H9 (cell line): ENCODE results near the gene LRCH1. TPM values are rescaled to one million over a fixed set of nuclear protein-coding genes. Genes with fewer than 3 reads are reported as not detected.

Experiments used
- DNase-seq: peaks from one replicate; pipeline ENCODE4 v3.0.0-alpha.2; 2017
- H2AFZ ChIP-seq: one replicate; pipeline ENCODE4 v1.6.1; 2013; ENCODE audit warnings: mild to moderate bottlenecking, low read length, control low read depth, moderate library complexity
- H2AK5ac ChIP-seq: 2 replicates; pipeline ENCODE4 v1.6.1; 2013; ENCODE audit warnings: low read length, control low read depth, mixed read lengths; ENCODE audit not compliant: insufficient read length
- H2BK120ac ChIP-seq: one replicate; pipeline ENCODE4 v1.6.1; 2013; ENCODE audit warnings: low read depth, mild to moderate bottlenecking, low read length, control low read depth, inconsistent platforms; ENCODE audit not compliant: poor library complexity, severe bottlenecking
- H2BK12ac ChIP-seq: 2 replicates; pipeline ENCODE4 v1.6.1; 2013; ENCODE audit warnings: low read length, control low read depth, mixed read lengths, low read depth; ENCODE audit not compliant: insufficient read length
- H2BK15ac ChIP-seq: 2 replicates; pipeline ENCODE4 v1.6.1; 2013; ENCODE audit warnings: low read depth, low read length, control low read depth
- H2BK20ac ChIP-seq: one replicate; pipeline ENCODE4 v1.6.1; 2013; ENCODE audit warnings: low read depth, mild to moderate bottlenecking, low read length, control low read depth, inconsistent platforms; ENCODE audit not compliant: poor library complexity, severe bottlenecking
- H2BK5ac ChIP-seq: 2 replicates; pipeline ENCODE4 v1.6.1; 2013; ENCODE audit warnings: low read length, control low read depth, mixed read lengths; ENCODE audit not compliant: insufficient read length
- H3K14ac ChIP-seq: 2 replicates; pipeline ENCODE4 v1.6.1; 2013; ENCODE audit warnings: low read length, control low read depth; ENCODE audit not compliant: insufficient read depth
- H3K18ac ChIP-seq: 2 replicates; pipeline ENCODE4 v1.6.1; 2013; ENCODE audit warnings: low read depth, mild to moderate bottlenecking, mixed read lengths, low read length, control low read depth; ENCODE audit not compliant: insufficient read length
- H3K23ac ChIP-seq: 2 replicates; pipeline ENCODE4 v1.6.1; 2013; ENCODE audit warnings: low read length, control low read depth, mixed read lengths, low read depth; ENCODE audit not compliant: insufficient read length
- H3K23me2 ChIP-seq: 2 replicates; pipeline ENCODE4 v1.6.1; 2013; ENCODE audit warnings: low read depth, mild to moderate bottlenecking, mixed read lengths, low read length, control low read depth; ENCODE audit not compliant: insufficient read length, poor library complexity, severe bottlenecking
- H3K27ac ChIP-seq: 2 replicates; pipeline ENCODE4 v1.5.1; 2013; ENCODE audit warnings: low read length, control low read depth, mixed read lengths, low read depth; ENCODE audit not compliant: insufficient read length
- H3K27me3 ChIP-seq: 2 replicates; pipeline ENCODE4 v1.6.1; 2013; ENCODE audit warnings: low read length, control low read depth, inconsistent platforms; ENCODE audit not compliant: insufficient read depth
- H3K4ac ChIP-seq: 2 replicates; pipeline ENCODE4 v1.6.1; 2013; ENCODE audit warnings: low read depth, mild to moderate bottlenecking, control low read depth, inconsistent platforms, low read length, moderate library complexity
- H3K4me1 ChIP-seq: 2 replicates; pipeline ENCODE4 v1.6.1; 2013; ENCODE audit warnings: low read length, control low read depth, inconsistent platforms; ENCODE audit not compliant: insufficient read depth
- H3K4me2 ChIP-seq: 2 replicates; pipeline ENCODE4 v1.6.1; 2013; ENCODE audit warnings: low read length, control low read depth, mixed read lengths; ENCODE audit not compliant: insufficient read length, insufficient read depth
- H3K56ac ChIP-seq: 2 replicates; pipeline ENCODE4 v1.6.1; 2013; ENCODE audit warnings: low read depth, mild to moderate bottlenecking, mixed read lengths, low read length, control low read depth; ENCODE audit not compliant: insufficient read length
- H3K79me1 ChIP-seq: 2 replicates; pipeline ENCODE4 v1.6.1; 2013; ENCODE audit warnings: low read depth, mild to moderate bottlenecking, moderate library complexity, low read length, control low read depth, inconsistent platforms; ENCODE audit not compliant: insufficient read depth, poor library complexity, severe bottlenecking
- H3K79me2 ChIP-seq: 2 replicates; pipeline ENCODE4 v1.6.1; 2013; ENCODE audit warnings: low read length, control low read depth, inconsistent platforms; ENCODE audit not compliant: insufficient read depth
- H3K9ac ChIP-seq: 2 replicates; pipeline ENCODE4 v1.6.1; 2013; ENCODE audit warnings: low read length, control low read depth, mixed read lengths; ENCODE audit not compliant: insufficient read length; ENCODE audit errors: extremely low read depth
- H3K9me3 ChIP-seq: one replicate; pipeline ENCODE4 v1.6.1; 2013; ENCODE audit warnings: low read depth, low read length, inconsistent platforms; ENCODE audit not compliant: control insufficient read depth
- H3T11ph ChIP-seq: one replicate; pipeline ENCODE4 v1.6.1; 2013; ENCODE audit warnings: mild to moderate bottlenecking, low read length, control low read depth, inconsistent platforms
- H4K20me1 ChIP-seq: one replicate; pipeline ENCODE4 v1.6.1; 2013; ENCODE audit not compliant: control insufficient read depth, insufficient read length, insufficient read depth
- H4K5ac ChIP-seq: 2 replicates; pipeline ENCODE4 v1.6.1; 2013; ENCODE audit warnings: low read depth, mild to moderate bottlenecking, mixed read lengths, low read length, control low read depth; ENCODE audit not compliant: insufficient read length
- H4K8ac ChIP-seq: replicated peaks from 2 replicates; pipeline ENCODE4 v1.6.1; 2013; ENCODE audit warnings: low read length, control low read depth, mixed read lengths, low read depth; ENCODE audit not compliant: insufficient read length
- H4K91ac ChIP-seq: 2 replicates; pipeline ENCODE4 v1.6.1; 2013; ENCODE audit warnings: low read depth, mild to moderate bottlenecking, moderate library complexity, mixed read lengths, low read length, control low read depth; ENCODE audit not compliant: insufficient read length
- H3K27ac Mint-ChIP-seq, 3 experiments: 2 replicates in 2 of 3; 3 replicates in 1 of 3; pipeline ENCODE4 v1.8.0; 2020 to 2021; ENCODE audit warnings: mixed read lengths in 3 of 3, mild to moderate bottlenecking in 1 of 3, moderate library complexity in 1 of 3
- H3K27me3 Mint-ChIP-seq: 2 replicates; pipeline ENCODE4 v1.8.0; 2021; ENCODE audit warnings: low read depth, mild to moderate bottlenecking, moderate library complexity, mixed read lengths
- H3K36me3 Mint-ChIP-seq, 3 experiments: 2 replicates in 2 of 3; 3 replicates in 1 of 3; pipeline ENCODE4 v1.8.0; 2020 to 2021; ENCODE audit warnings: low read depth in 3 of 3, mixed read lengths in 3 of 3; ENCODE audit not compliant: insufficient read depth in 1 of 3
- H3K4me1 Mint-ChIP-seq, 2 experiments: 2 replicates each; pipeline ENCODE4 v1.8.0; 2020; ENCODE audit warnings: mixed read lengths in 2 of 2
- H3K4me3 Mint-ChIP-seq, 2 experiments: 2 replicates in 1 of 2; 3 replicates in 1 of 2; pipeline ENCODE4 v1.8.0; 2020 to 2021; ENCODE audit warnings: mild to moderate bottlenecking in 2 of 2, mixed read lengths in 2 of 2, moderate library complexity in 1 of 2
- H3K9me3 Mint-ChIP-seq, 2 experiments: 2 replicates in 1 of 2; 3 replicates in 1 of 2; pipeline ENCODE4 v1.8.0; 2020; ENCODE audit warnings: mild to moderate bottlenecking in 2 of 2, mixed read lengths in 2 of 2, moderate library complexity in 1 of 2
- WGBS: extraction: QIAGEN DNeasy Blood & Tissue Kit; methylation state at CpG from one replicate; pipeline ENCODE4 v1.1.7; 2013; ENCODE audit warnings: missing lambda C conversion rate, low lambda C conversion rate, mixed read lengths; ENCODE audit not compliant: insufficient read length; ENCODE audit errors: extremely low coverage; 5-methylcytosine and 5-hydroxymethylcytosine counted together
- total RNA-seq: library from RNA; stranded (reverse); gene quantifications from 2 replicates; pipeline ENCODE4 v1.2.1, GENCODE V29; 2021
- TF ChIP-seq, protein P1 (sequence below): fragments of 200-600 bp; sonication (generic); conservative IDR thresholded peaks from 3 replicates; pipeline ENCODE4 v1.8.0; 2021; ENCODE audit warnings: antibody characterized with exemption, mild to moderate bottlenecking

Gene LRCH1
- total RNA-seq, 1 experiment from 2014 or later: 8.0 TPM

DNA sequence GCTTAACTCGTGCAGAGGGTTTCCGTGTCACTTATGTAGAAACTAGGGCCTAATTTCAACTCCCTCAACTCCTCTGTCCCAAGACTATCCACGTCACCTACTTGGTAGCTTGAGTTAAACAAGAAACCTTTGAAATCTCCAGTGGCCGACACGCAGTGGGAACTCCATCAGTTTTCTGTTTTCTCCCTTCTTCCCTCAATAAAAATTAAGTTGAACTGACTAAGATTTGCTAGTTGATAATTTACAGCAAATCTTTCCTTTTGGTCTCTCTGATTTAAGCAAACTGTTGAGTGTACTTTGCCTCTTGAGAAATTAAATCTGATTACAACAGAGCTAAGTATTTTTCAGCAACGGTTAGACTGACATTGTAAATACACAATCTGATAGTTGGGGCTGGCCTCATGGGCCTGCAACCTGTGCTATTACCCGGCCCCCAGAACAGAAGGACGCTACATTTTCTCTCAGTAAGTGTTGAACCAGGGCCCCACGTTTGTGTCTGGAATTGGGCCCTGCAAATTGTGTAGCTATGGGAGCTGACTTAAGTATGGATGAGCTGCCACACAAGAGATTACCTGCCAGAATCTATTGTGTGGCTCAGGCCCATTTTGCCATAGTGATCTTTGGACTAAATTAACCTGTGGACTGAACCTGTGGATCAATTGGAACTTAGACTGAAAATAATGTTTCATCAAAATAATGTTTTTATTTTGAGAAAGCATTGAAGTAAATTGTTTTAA is 244.7 kb downstream of the LRCH1 start:
- Histone ChIP-seq H2AK5ac (no peak overlapping the region), H2AFZ (peak overlapping the region; percentile 69), H2BK20ac (no peak overlapping the region), H3K9me3 (no peaks in the 10 kb centered on the region), H3K79me2 (no peaks in the 10 kb centered on the region; the same call in 1 of the 2 replicates), H3K23ac (no peak overlapping the region), H2BK12ac (no peak overlapping the region), H3K27ac (no peak overlapping the region), H3T11ph (no peak overlapping the region), H3K27me3 (no peaks in the 10 kb centered on the region), H3K4me2 (peak overlapping the region; percentile 55), H4K8ac (no peak overlapping the region), H2BK120ac (no peak overlapping the region), H3K79me1 (no peaks in the 10 kb centered on the region), H3K18ac (peak overlapping the region; percentile 27), H3K4ac (no peak overlapping the region), H3K14ac (no peak overlapping the region), H4K5ac (no peak overlapping the region), H3K23me2 (peaks cover 8% of the 10 kb centered on the region), H3K4me1 (peaks cover 4% of the 10 kb centered on the region; the same call in 1 of the 2 replicates), H4K20me1 (no peaks in the 10 kb centered on the region), H3K9ac (peak overlapping the region; percentile 53), H2BK15ac (no peak overlapping the region), H3K56ac (no peak overlapping the region), H4K91ac (no peak overlapping the region), H2BK5ac (no peak overlapping the region)
- Mint-ChIP-seq H3K4me1 (peaks cover 25 to 35% of the 10 kb centered on the region in 2 experiments), H3K36me3 (peaks cover 0 to 5% (median 1%) of the 10 kb centered on the region in 3 experiments; a peak in 4 of 7 replicates), H3K4me3 (peak overlapping the region; percentile 87 to 89), H3K27ac (peak overlapping the region; percentile 82 to 94 (median 84); a peak in 6 of 7 replicates), H3K27me3 (no peaks in the 10 kb centered on the region), H3K9me3 (no peaks in the 10 kb centered on the region)
- no peak for DNase-seq
- WGBS: no CpG with 5 or more reads among the region's 9 CpGs
- TF ChIP-seq, protein P1, sequence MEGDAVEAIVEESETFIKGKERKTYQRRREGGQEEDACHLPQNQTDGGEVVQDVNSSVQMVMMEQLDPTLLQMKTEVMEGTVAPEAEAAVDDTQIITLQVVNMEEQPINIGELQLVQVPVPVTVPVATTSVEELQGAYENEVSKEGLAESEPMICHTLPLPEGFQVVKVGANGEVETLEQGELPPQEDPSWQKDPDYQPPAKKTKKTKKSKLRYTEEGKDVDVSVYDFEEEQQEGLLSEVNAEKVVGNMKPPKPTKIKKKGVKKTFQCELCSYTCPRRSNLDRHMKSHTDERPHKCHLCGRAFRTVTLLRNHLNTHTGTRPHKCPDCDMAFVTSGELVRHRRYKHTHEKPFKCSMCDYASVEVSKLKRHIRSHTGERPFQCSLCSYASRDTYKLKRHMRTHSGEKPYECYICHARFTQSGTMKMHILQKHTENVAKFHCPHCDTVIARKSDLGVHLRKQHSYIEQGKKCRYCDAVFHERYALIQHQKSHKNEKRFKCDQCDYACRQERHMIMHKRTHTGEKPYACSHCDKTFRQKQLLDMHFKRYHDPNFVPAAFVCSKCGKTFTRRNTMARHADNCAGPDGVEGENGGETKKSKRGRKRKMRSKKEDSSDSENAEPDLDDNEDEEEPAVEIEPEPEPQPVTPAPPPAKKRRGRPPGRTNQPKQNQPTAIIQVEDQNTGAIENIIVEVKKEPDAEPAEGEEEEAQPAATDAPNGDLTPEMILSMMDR: no peak
